ENCODE measurements around the gene BBOX1.
"Not testable (repeated sequence)": the region's sequence is repeated elsewhere in the genome, so short reads cannot be mapped to it uniquely, and the experiment has no call there.

Gene BBOX1

DNA sequence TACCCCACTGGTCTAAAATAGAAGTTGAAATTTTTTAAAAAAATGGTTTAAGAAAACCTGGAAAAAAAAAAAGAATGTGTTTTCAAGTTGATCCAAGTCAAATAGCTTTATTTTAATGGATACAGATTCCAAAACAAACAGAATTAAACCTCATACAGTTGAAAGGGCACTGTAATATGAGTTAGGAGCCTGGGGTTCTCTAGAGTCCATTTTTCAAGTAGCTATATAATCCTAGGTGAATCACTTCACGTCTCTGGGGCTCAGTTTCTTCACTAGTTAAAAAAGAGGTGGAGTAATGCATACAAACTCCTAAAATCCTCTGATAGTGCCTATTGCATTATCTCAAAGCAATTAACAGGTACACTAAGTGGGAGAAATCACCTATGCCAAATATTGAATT is 132.9 kb downstream of the BBOX1 start:
- TF ChIP-seq POLR2A (IDR thresholded peaks at IDR 0.05; ENCODE audit: low read depth, low read length) (no peak), TAF1 (IDR thresholded peaks at IDR 0.05; ENCODE audit: borderline replicate concordance, low read depth, low read length) (no peak), POLR2AphosphoS5 (IDR thresholded peaks at IDR 0.05; ENCODE audit: low read depth, low read length) (no peak)
- DNase-seq (ENCODE audit: insufficient read length) (no peak), FAIRE-seq (no peak)

DNA sequence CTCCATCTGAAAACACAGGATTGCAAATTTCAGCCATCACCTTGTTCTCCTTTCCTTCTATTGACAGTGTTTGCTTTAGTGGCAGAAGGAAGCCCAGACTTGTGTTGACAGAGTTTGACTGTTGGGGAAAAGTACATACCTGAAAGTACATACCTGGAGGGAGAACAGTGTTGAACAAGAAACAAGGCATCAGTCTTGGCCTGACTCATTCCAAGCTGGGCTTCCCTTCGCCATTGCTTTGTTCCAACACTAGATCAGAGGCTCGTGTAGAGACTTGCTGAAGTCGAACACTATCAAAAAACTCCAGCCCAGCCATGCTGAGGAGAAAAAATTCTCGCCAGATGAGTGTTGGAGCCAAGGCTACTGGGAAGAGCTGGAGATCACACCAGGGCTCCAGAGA is 133.4 kb downstream of the BBOX1 start:
- TF ChIP-seq TAF1 (IDR thresholded peaks at IDR 0.05; ENCODE audit: borderline replicate concordance, low read depth, low read length) = no peak
- TF ChIP-seq POLR2A (IDR thresholded peaks at IDR 0.05; ENCODE audit: low read depth, low read length) = no peak
- no peak for TF ChIP-seq POLR2AphosphoS5 (IDR thresholded peaks at IDR 0.05; ENCODE audit: low read depth, low read length)
- FAIRE-seq (no peak), DNase-seq (ENCODE audit: insufficient read length) (no peak)

DNA sequence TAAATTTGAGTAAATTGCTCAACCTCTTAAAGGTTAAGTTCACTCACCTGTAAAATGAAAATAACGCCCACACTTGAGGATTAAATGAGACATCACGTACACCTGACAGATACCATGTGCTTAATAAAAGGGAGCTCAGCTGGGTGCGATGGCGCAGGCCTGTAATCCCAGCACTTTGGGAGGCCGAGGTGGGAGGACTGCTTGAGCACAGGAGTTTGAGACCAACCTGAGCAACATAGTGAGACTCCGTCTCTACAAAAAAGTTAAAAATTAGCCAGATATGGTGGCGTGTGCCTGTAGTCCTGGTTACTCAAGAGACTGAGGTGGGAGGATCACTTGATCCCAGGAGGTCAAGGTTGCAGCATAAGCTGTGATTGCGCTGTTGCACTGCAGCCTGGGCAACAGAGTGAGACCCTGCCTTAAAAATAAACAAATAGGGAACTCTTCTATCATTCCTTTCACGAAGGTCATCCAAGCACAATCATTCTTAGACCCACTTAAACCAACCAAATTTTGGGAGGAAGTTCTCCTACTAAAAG is 134.1 kb downstream of the BBOX1 start:
- FAIRE-seq = no peak
- DNase-seq (ENCODE audit: insufficient read length) = no peak
- no peak for TF ChIP-seq POLR2AphosphoS5 (IDR thresholded peaks at IDR 0.05; ENCODE audit: low read depth, low read length)
- TF ChIP-seq POLR2A (IDR thresholded peaks at IDR 0.05; ENCODE audit: low read depth, low read length) = no peak
- TF ChIP-seq TAF1 (IDR thresholded peaks at IDR 0.05; ENCODE audit: borderline replicate concordance, low read depth, low read length) = no peak

DNA sequence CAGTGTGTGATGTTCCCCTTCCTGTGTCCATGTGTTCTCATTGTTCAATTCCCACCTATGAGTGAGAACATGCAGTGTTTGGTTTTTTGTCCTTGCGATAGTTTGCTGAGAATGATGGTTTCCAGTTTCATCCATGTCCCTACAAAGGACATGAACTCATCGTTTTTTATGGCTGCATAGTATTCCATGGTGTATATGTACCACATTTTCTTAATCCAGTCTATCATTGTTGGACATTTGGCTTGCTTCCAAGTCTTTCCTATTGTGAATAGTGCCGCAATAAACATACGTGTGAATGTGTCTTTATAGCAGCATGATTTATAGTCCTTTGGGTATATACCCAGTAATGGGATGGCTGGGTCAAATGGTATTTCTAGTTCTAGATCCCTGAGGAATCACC is 134.9 kb downstream of the BBOX1 start:
- not testable (repeated sequence) for DNase-seq (ENCODE audit: insufficient read length); FAIRE-seq

All from GM12892 (cell line).